DMS114 treated with DMSO at 0.1 percent for 48 hours (cell line): ENCODE results near the gene TAF9.
"Not testable (repeated sequence)": the region's sequence is repeated elsewhere in the genome, so short reads cannot be mapped to it uniquely, and the experiment has no call there.

Experiments used
- DNase-seq: peaks from one replicate; lab custom pipeline; 2025; ENCODE audit not compliant: unreplicated experiment; lab: John Stamatoyannopoulos, UW

Gene TAF9, protein sequence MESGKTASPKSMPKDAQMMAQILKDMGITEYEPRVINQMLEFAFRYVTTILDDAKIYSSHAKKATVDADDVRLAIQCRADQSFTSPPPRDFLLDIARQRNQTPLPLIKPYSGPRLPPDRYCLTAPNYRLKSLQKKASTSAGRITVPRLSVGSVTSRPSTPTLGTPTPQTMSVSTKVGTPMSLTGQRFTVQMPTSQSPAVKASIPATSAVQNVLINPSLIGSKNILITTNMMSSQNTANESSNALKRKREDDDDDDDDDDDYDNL

DNA sequence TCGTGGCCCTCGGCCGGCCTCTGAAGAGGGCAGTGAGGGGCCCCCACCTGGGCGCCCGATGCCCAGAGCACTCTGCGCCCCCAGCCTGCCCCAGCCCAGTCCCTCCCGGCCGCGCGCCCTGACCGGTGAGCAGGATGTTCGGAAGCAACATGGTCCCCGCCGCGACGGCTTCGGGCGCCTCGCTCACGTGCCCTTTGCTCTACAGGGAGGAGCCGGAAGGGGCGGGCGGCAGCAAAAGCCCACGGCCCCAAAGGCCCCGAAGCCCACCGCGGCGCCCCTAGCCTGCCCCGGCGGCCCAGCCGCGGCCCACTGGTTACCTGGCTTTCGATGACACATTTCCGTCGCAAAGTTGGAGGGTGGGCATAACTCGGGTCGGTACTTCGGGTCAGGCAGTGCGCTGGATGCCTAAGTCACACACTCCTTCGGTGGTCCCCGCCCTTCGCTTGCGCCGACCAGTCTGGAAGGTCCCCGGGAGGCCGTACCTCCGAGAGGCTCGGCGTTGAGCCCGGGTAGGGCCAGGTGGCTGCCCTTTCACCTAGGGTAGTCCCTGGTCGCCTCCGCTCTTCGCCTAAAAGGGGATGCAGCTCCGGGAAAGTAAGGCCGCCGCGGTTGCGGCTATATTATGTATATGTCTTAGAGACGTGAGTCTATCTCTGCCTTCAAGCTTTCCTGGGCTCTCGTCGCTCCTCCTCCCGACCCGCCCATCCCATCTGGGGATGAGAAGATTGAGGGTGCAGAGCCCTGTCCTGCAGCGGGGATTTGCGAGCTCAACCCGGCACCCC lies at the start of gene TAF9, which contains the start of the genes AK6 and RAD17:
TAF9 (minus strand) TSS at position 181 of the 782 bp plus-strand sequence. CDS start 3,783 bp downstream, outside the sequence.
AK6 (minus strand) TSS at position 181 of the 782 bp plus-strand sequence; CDS start at position 151, 30 bp downstream.
RAD17 (plus strand) TSS at position 479 of the 782 bp plus-strand sequence. CDS start 2,391 bp downstream, outside the sequence.
- peak; percentile 88 for DNase-seq

GRCh38 chr5:69418554-69418953 lies 49.2 kb upstream of the TAF9 start:
- no peak for DNase-seq

- no peak for DNase-seq
These were observed 47.4 kb upstream of the TAF9 start for GRCh38 chr5:69416699-69417098.

DNA sequence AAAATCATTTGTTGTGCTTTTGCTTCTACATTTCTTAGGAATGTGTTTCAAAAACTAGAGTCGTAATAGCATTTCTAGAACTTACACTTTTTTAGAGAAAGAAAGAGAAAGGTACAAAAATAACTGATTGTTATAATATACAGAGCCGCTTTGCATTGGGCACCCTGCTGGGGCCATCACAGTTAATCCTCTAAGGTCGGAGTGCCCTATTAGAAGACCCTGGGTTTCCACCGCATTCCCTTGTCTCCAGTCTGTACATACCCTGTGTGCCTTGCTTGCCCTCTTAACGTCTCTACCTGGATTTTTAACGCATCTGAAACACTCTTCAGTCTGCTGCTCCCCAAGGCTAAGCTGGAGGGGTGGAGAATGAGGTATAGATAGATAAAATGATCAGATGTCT lies 46.9 kb upstream of the TAF9 start:
- no peak for DNase-seq

GRCh38 chr5:69415584-69415958 lies 46.3 kb upstream of the TAF9 start:
- no peak for DNase-seq

DNA sequence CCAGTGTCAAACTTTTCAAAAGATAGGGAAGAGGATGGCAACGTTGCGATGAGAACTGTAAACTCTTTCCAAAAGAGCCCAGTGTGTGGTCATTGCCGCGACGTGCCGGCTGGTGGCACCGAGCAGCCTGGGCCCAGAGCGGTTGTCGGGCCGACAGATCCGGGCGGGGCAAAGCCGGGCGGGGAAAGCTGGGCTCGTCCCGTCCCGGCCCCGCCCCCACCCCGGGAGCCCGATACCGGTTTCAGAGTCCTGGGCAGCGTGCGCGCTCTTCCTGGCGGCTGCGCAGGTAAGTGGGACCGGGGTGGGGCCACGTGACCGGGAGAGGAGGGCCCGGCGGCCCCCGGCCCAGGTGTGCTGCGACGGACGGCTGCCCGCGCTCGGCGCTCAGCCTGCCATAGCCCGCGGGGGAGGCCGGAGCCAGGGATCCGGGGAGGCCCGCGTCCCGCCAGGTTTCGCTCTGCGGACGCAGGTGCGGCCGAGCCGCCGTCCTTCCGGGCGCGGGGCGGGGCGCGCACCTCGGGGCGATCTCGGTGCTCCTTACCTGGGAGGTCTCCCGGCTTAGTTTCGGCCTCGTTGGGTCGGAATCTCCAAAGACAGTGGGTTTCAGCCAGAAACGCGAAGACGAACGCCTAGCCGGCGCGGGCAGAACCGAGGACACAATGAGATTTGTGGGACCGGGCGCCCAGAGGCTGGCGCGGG lies 45.7 kb upstream of the TAF9 start, which contains the start of gene MARVELD2:
MARVELD2 (plus strand) TSS at position 232 of the 699 bp plus-strand sequence. CDS start 4,270 bp downstream, outside the sequence.
- DNase-seq: peak; percentile 49

DNA sequence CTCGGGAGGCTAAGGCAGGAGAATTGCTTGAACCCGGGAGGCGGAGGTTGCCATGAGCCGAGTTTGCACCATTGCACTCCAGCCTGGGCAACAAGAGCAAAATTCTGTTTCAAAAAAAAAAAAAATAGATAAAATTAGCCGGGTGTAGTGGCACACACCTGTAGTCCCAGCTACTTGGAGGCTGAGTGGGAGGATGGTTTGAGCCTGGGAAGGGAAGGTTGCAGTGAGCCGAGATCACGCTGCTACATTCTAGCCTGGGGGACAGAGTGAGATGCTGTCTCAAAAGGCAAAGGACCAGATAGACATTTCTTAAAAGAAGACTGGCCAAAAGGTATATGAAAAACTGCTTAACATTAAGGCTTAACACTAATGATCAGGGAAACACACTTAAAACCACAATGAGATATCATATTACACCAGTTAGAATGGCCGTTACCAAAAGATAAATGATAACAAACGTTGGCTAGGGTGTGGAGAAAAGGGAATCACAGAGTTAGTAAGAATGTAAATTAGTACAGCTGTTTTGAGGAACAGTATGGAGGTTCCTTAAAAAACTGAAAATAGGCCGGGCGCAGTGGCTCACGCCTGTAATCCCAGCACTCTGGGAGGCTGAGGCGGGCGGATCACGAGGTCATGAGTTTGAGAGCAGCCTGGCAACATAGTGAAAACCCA lies 35.5 kb upstream of the TAF9 start:
- DNase-seq: no peak

- DNase-seq: no peak
These were observed 9.1 kb upstream of the TAF9 start for GRCh38 chr5:69378376-69378775.

DNA sequence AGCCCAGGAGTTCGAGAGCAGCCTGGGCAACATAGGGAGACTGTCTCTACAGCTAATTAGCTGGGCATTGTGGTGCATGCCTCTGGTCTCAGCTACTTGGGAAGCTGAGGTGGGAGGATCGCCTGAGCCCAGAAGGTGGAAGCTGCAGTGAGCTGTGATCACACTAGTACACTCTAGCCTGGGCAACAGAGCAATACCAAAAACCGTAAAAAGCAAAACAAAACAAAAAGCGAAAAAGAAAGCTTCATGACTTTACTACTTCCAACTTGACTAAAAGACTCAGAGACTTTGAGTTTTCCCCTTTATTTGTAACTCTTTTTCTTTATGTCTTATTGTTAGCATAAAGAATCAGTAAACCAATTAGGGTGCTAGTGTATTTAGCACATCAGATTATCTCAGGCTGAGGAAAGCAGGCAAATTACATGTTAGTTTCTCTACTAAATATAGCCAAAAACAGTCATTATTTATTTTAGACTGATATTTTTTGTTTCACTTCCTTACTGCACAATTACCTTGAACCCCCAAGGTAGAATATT lies 5.7 kb upstream of the TAF9 start:
- no peak for DNase-seq

- DNase-seq: no peak
These were observed 3.1 kb upstream of the TAF9 start for GRCh38 chr5:69372394-69372793.

DNA sequence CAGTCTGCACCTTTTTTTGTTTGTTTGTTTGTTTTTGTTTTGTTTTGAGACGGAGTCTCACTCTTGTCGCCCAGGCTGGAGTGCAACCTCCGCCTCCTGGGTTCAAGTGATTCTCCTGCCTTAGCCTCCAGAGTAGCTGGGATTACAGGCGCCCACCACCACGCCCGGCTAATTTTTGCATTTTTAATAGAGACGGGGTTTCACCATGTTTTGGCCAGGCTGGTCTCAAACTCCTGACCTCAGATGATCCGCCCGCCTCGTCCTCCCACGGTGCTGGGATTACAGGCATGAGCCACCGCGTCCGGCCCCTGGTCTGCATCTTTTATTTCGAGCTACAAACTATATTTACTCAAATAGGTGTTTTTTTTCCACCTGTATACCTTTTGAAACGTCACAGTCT lies 1.0 kb upstream of the TAF9 start:
- not testable (repeated sequence) for DNase-seq

DNA sequence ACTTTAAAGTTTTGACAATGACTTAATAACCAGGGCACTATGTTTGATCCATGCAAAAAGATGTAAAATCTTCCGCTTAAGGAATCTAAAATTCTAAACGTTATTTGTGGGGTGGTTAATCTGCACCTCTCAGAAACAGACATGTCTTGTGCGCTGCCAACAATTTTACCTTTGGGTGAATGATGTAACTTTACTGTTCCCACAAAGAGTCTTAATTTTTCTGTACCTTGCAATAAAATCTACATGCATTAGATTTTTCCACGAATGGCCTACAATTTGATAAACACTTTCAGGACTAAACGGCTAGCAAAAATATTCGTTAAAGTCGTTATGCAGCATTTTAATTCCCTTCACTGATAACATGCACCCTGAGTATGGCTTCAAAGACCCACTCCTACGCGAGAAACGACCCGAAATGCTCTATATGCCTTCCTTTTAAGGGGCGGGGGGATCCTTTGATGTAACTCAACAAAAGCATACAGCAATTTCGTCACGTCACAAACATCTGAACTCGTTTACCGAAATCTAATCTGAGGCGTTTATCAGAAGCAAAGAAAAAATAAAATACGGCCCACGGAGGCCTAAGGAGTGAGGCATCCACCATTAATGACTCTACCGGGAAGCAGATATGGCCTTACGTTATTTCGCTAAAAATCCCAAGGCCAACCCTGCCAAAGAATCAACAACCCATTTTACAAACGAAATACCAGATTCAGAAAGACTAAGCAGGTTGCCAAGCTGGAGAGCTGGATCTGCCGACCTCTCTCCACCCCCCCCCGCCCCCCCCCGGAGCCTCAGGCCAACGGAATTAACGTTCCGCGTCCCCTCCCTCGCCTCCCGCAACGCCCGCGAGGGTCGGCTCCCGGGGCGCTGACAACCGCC lies 621 bp downstream of the TAF9 start:
- DNase-seq: no peak

DNA sequence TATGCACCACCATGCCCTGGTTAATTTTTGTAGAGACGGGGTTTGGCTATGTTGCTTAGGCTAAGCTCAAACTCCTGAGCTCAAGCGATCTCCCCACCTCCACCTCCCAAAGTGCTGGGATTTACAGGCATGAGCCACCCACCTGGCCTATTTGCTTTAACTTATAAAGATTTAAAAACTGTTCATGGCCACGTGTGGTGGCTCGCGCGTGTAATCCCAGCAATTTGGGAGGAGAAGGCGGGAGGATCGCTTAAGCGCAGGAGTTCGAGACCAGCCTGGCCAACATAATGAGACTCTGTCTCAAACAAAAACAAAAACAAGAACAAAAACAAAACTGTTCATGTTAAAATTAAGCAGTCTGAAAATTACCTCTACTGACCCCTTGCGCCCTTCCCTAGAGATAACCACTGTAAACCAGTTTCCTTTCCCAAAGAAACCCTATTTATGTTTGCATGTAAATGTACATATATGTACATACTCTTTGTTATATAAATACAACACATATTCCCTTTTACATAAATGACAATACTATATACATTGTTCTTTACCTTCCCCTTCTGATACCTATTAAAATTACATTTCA lies 1.5 kb downstream of the TAF9 start:
- DNase-seq: no peak

GRCh38 chr5:69364850-69365249 lies 4.5 kb downstream of the TAF9 start:
- DNase-seq: no peak

DNA sequence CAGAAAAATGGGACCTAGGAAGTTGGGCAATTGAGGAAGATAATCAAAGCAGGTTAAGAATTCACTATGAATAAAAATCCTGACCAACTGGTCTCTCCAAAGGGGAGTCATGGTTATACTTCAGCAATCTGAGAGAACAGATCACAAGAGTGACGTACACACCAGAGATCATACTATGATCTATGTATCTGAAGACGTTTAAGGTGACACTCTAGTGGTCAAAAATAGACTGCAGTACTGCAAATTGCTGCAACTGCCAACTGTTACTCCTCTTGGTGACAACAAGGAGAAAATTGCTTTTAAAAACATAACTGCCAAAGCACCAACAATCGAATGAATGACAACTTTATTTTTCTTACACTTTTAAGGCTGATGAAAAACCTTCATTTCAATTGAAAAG lies 4.9 kb downstream of the TAF9 start:
- peak; percentile 52 for DNase-seq

DNA sequence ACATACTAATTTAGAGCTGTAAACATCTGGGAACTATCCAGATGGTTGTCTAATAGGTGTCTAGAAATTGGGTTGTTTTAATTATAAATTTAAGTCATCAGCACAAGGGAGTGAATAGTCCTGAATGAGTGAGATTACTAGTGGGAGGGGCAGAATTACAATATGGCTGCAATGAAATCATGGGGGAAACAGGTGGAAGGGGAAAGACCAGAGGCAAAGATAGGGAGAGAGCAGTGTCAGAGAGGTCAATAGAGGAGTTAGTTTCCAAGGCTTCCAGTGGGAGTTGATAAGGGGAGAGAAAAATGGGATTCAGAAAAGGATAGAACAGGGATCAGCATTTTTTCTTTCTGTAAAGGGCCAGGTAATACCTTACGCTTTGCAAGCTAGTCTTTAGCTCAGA lies 8.9 kb downstream of the TAF9 start:
- no peak for DNase-seq

DNA sequence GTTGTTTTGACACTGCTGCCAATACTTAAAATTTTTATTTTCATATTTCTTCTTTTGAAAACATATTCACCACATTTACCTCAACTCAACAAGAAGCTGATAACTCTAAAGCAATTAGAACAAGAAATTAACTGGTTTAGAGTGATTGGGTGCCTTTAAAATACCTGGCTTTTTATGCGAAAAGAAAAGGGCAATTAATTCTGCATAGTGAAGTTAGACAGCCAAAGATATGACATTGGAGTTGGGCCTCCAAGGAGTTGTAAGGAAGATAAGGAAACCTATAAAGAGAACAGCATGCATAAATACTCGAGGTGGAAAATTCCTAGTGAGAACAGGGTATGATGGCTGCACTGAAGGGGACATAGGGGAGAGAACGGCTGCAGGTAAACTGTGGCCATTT lies 9.6 kb downstream of the TAF9 start:
- no peak for DNase-seq

DNA sequence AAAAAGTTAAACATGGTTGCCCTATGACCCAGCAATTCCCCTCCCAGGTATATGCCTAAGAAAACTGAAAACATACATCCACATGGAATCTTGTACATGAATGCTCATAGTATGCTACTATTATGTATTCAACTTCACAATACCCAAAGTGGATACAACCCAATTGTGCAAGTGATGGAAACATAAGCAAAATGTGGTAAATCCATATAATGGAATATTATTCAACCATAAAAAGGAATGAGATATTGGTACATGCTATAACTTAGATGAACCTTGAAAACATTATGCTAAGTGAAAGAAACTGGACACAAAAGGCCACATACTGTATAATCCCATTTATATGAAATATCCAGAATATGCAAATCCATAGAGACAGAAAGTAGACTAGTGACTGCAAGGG lies 18.7 kb downstream of the TAF9 start:
- no peak for DNase-seq

GRCh38 chr5:69343083-69343482 lies 26.2 kb downstream of the TAF9 start:
- DNase-seq: no peak
